Stomach (tissue), 4 donors: ENCODE results near the gene RIBC2.
"Not testable (repeated sequence)": the region's sequence is repeated elsewhere in the genome, so short reads cannot be mapped to it uniquely, and the experiment has no call there.

Source experiments
- CTCF ChIP-seq, 7 experiments: fragments of 450-650 bp in 4 of 7; fragments of 200-600 bp in 3 of 7; sonication (generic) in 3 of 7; IDR thresholded peaks; one replicate each; pipeline ENCODE4 v1.5.1; 2016 to 2019; ENCODE audit warnings: antibody characterized with exemption in 7 of 7, control low read depth in 2 of 7, mild to moderate bottlenecking in 1 of 7
- EP300 ChIP-seq: sonication (generic); formaldehyde crosslinking; IDR thresholded peaks from one replicate; pipeline ENCODE4 v1.6.1; 2017; ENCODE audit warnings: antibody characterized with exemption
- POLR2A ChIP-seq, 4 donors: fragments of 450-650 bp; IDR thresholded peaks; one replicate each; pipeline ENCODE4 v1.6.1; 2016; ENCODE audit warnings: antibody characterized with exemption in 4 of 4, control low read depth in 2 of 4, mild to moderate bottlenecking in 1 of 4, moderate library complexity in 1 of 4
- POLR2AphosphoS5 ChIP-seq, 3 donors: sonication (generic); formaldehyde crosslinking; IDR thresholded peaks; one replicate each; pipeline ENCODE4 v1.6.1; 2016; ENCODE audit warnings: antibody characterized with exemption in 3 of 3

DNA sequence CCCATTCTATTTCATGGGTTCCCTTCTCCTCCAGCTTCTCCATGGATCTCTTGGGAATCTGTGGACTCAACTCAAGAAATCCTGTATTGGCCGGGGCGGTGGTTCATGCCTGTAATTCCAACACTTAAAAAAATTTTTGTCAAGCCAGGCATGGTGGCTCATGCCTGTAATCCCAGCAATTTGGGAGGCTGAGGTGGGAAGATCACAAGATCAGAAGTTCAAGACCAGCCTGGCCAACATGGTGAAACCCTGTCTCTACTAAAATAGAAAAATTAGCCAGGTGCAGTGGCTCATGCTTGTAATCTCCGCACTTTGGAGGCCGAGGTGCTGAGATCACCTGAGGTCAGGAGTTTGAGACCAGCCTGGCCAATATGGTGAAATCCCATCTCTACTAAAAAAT is 34.1 kb downstream of the RIBC2 start:
- TF ChIP-seq POLR2A (IDR thresholded peaks at IDR 0.05); CTCF (IDR thresholded peaks at IDR 0.05); POLR2AphosphoS5 (IDR thresholded peaks at IDR 0.05); EP300: not testable (repeated sequence)
